GM21360 (cell line): ENCODE results near the gene ZSCAN18.

ENCODE experiments used
- ATAC-seq: cut with Tn5 transposase; IDR thresholded peaks from one replicate; pipeline ENCODE4 v1.9.1; 2021; ENCODE audit warnings: mild to moderate bottlenecking, moderate library complexity; ENCODE audit not compliant: unreplicated experiment

The ZSCAN18 gene

DNA sequence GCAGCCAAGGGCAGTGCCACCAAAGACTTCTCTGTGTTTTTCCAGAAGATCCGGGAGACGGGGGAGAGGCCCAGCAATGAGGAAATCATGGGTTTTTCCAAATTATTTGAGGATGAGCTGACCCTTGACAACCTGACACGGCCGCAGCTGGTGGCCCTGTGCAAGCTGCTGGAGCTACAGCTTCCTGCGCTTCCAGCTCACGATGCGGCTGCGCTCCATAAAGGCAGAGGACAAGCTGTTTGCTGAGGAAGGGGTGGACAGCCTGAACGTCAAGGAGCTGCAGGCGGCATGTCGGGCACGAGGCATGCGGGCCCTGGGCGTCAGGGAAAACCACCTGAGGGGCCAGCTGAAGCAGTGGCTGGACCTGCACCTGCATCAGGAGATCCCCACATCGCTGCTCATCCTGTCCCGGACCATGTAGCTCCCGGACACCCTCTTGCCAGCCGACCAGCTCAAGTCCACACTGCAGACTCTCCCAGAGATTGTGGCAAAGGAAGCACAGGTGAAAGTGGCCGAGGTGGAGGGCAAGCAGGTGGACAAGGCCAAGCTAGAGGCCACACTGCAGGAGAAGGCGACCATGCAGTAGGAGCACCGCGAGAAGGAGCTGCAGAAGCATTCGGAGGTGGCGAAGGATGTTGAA, 52.5 kb downstream of the ZSCAN18 start:
- ATAC-seq = no peak

DNA sequence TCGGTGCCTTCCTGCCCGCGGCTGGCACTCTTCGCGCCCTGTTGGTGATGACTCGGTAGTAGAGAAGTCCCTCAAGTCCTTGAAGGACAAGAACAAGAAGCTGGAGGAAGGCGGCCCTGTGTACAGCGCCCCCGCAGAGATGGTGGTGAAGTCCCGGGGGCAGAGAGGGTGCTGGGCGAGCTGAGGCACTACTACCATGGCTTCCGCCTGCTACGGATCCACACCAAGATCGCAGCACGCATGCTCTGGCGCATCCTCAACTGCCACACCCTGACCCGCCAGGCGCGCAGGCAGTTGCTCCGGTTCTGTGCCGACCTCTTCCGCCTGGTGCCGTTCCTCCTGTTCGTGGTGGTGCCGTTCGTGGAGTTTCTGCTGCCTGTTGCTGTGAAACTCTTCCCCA, 53.1 kb downstream of the ZSCAN18 start:
- ATAC-seq = no peak

DNA sequence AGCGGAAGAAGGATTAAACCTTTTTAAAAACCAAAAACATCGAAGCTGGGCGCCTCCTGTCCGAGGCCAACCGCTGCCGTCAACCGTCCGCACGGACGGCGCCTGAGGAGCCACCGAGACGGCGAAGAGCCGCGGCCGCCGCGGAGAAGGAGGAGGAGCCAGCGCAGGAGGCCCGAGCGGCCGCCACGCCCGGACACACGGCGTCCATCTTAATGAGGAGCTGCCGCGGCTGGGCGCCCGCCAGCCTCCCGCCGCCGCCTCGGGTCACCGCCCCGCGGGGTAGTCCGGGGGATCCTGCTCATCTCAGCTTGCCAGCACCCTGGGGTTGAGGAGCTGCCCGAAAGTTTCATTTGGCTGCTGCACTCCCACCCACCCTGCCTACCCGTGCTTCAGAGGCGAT, 53.6 kb downstream of the ZSCAN18 start:
- no peak for ATAC-seq

DNA sequence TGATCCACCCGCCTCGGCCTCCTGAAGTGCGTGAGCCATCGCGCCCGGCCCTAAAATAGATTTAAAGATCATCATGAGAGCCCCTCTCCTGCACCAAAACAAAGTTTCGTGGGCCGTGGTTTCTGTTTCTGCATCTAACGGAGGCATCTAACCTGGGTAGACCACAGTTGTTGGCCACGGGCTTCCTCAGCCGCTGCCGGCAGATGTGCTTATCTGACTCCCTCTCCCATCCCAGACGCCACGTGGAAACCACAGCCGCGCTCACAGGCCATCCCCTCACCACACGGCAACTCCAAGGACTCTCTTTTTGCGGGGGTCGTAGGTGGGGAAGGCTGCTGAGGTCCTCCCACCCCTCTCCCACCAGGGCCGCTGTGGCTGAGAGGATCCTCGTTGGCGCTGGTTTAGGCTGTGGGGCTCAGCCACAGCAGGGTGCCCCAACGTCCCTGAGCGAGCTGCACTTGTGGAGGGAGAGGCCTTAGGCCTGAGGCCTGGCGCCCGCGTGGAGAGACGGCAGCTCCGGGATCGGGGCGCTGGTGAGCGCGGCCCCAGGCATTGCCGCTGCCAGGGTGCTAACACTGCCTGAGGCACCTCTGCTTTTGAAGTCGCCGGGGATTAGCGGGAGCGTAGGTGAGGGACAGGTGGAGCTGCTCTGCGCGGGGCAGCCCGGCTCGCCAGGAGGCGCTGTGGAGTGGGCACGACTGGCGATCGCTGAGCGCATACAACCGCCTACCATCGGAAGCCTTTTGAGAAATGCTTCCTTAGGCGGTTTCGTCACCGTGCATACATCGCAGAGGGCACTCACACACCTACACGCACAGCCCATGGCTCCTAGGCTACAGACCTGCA, 55.3 kb downstream of the ZSCAN18 start:
- ATAC-seq = no peak

DNA sequence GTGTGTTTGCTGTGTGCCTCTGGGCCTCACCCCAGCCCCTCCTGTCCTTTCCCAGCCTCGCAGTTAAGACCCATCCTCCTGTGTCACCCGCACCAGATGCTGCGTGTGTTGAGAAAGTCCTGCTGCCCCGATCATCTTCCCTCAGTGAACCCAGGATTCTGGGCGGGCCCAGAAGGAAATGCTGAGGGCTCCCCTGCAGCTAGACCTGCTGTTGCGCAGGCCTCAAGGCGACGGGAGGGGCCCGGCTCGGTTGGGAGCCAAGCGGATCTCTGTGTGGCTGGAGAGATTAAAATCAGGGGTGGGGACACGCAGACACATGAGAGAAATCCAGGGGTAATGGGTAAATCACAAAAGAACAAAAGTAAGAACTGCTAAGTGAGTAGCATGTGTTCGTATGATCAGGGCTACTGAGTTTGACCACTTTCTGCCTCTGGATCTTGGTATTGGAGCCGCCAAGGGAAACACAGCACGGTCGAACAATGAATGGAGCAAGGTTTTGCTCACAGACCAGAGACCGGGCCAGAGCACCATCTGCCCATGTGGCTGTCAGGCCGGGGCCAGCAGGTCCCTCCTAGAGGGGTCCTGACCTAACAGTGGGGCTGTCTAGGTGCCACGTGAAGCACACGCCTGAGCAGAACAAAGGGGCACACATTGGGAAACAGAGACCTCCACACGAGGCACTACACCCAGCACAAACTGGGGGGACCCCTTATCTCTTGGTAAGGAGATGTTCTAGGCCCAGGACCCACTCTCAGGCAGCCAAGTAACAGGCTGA, 57.1 kb downstream of the ZSCAN18 start:
- no peak for ATAC-seq

DNA sequence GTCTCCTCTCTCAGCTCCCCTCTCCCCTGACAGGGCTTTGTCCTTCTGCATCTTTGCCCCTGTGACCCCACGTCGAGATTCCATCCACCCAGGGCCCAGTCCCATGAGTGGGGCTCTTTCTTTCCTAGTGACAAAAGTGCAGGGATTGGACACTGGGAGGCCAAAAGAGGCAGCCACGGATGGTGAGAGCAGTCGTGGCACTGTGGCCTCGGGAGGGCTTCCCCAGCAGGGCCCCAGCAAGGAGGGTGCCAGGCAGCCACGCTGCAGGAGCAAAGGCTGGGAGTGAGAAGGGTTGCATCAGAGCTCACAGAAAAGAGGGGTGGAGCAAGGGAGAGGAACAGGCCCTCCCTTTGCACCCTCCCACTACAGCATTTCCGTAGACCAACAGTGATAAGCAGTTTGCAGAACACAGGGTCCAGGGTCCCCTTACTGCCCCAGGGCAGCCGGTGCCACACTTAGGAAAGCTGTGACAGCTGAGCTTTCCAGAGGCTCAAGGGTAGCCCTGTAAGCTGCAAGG, 59.3 kb downstream of the ZSCAN18 start:
- no peak for ATAC-seq

DNA sequence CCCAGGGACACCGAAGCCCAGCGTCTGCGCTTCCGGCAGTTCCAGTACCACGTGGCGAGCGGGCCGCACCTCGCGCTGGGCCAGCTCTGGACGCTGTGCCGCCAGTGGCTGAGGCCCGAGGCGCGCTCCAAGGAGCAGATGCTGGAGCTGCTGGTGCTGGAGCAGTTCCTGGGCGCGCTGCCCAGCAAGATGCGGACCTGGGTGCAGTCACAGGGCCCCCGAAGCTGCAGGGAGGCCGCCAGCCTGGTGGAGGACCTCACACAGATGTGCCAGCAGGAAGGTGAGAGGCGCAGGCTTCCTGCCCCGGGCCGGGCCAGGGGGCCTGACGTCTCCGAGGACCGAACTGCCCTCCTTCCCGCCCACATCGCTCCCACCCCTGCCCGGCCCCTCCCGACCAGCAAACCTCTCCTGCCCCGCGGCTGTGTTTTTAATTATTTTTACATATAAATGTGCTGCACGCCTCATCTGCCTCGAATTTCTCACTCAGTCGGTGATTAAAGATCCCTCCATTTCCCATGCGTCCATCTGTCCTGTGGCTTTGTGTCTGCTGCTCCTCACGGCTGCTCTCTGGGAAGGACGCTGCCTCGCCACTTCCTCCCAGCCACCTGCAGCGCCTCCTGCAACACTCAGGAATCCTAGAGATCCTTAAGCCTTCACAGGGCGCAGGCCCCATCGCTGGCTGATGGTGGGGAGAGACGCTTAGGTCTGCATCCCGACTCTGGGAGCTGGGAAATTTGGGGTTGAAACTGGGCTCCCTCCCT, 59.9 kb downstream of the ZSCAN18 start:
- no peak for ATAC-seq

DNA sequence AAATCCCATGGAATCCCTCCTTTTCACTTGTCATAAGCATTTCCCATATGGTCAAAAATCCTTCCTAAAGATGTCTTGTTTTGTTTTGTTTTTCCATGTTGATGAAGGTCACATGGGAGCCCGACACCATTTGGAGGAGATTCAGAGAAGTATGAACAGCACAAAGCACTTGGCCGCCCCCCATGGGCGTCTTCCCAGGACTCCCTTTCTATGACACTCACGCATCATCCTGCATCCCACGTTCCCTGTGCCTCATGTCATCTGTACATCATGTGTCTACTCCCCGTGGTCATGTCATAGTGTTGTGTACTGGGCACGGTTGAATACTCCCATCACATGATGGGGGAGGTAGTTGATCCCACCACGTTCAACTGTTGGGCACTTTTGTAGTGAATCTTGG, 62.2 kb downstream of the ZSCAN18 start:
- ATAC-seq = no peak

DNA sequence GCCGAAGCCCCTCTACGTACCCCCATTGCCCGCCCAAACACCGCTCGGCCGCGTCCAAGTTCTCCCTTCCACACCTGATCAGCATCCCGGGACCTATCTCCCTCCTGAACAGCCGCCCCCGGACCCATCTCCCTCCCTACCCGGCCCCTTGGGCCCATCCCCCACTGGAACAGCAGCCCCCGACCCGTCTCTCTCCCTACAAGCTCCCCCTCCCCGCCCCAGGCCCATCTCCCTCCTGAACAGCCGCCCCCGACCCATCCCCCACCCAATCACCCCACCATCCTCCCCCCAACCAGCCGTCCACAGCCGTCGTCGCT, 63.6 kb downstream of the ZSCAN18 start:
- no peak for ATAC-seq
